Karpas-422 (cell line): ENCODE data around the gene SLC7A11. TPM values are rescaled to one million over a fixed set of nuclear protein-coding genes. Genes with fewer than 3 reads are reported as not detected.
A peak's percentile ranks its signal among the peaks of the same experiment; 100 is the strongest.

Source experiments
- DNase-seq: peaks from one replicate; pipeline ENCODE4 v3.0.0-alpha.2; 2015
- H2AFZ ChIP-seq: fragments of 200-600 bp; sonication (generic); 2 replicates; pipeline ENCODE4 v1.6.1; 2014; ENCODE audit warnings: antibody characterized with exemption, low read length, mixed read lengths
- H3K27ac ChIP-seq: fragments of 200-600 bp; sonication (generic); 2 replicates; pipeline ENCODE4 v1.5.1; 2014; ENCODE audit warnings: mild to moderate bottlenecking, low read length, moderate library complexity
- H3K27me3 ChIP-seq: fragments of 200-600 bp; sonication (generic); 2 replicates; pipeline ENCODE4 v1.6.1; 2014; ENCODE audit warnings: low read length, mixed read lengths
- H3K36me3 ChIP-seq: fragments of 200-600 bp; sonication (generic); 2 replicates; pipeline ENCODE4 v1.6.1; 2014; ENCODE audit warnings: low read length, mixed read lengths; ENCODE audit not compliant: insufficient read depth
- H3K4me1 ChIP-seq: fragments of 200-600 bp; sonication (generic); 2 replicates; pipeline ENCODE4 v1.6.1; 2014; ENCODE audit warnings: mild to moderate bottlenecking, low read length, mixed read lengths
- H3K4me2 ChIP-seq: fragments of 200-600 bp; sonication (generic); 2 replicates; pipeline ENCODE4 v1.6.1; 2014; ENCODE audit warnings: low read length, low read depth, mild to moderate bottlenecking; ENCODE audit not compliant: poor library complexity, severe bottlenecking
- H3K4me3 ChIP-seq: fragments of 200-600 bp; sonication (generic); 2 replicates; pipeline ENCODE4 v1.5.1; 2014; ENCODE audit warnings: mild to moderate bottlenecking, antibody characterized with exemption, low read length, mixed read lengths
- H3K79me2 ChIP-seq: fragments of 200-600 bp; sonication (generic); 2 replicates; pipeline ENCODE4 v1.6.1; 2014; ENCODE audit warnings: mild to moderate bottlenecking, low read length, mixed read lengths
- H3K9ac ChIP-seq: fragments of 200-600 bp; sonication (generic); 2 replicates; pipeline ENCODE4 v1.6.0; 2014; ENCODE audit warnings: low read length
- H3K9me2 ChIP-seq: fragments of 200-600 bp; sonication (generic), shearing (Covaris generic); replicated peaks from 2 replicates; pipeline ENCODE4 v1.6.0; 2014; ENCODE audit warnings: mild to moderate bottlenecking, low read length, moderate library complexity; ENCODE audit not compliant: insufficient read depth
- H3K9me3 ChIP-seq: fragments of 300-700, 200-600 bp; sonication (generic); 2 replicates; pipeline ENCODE4 v1.6.1; 2014; ENCODE audit warnings: low read length, mixed read lengths
- H4K20me1 ChIP-seq: fragments of 200-600 bp; sonication (generic); 2 replicates; pipeline ENCODE4 v1.6.1; 2014; ENCODE audit warnings: mild to moderate bottlenecking, antibody characterized with exemption, low read length, low read depth; ENCODE audit not compliant: insufficient read depth
- total RNA-seq: library from RNA; depleted of rRNA; stranded (reverse); fragments of >200 nt; shearing (Covaris generic); gene quantifications from 2 replicates; pipeline ENCODE4 v1.2.3, GENCODE V29; 2014; ENCODE audit warnings: low replicate concordance

Gene SLC7A11
- total RNA-seq, 1 experiment from 2014 or later, result 24.0 TPM

DNA sequence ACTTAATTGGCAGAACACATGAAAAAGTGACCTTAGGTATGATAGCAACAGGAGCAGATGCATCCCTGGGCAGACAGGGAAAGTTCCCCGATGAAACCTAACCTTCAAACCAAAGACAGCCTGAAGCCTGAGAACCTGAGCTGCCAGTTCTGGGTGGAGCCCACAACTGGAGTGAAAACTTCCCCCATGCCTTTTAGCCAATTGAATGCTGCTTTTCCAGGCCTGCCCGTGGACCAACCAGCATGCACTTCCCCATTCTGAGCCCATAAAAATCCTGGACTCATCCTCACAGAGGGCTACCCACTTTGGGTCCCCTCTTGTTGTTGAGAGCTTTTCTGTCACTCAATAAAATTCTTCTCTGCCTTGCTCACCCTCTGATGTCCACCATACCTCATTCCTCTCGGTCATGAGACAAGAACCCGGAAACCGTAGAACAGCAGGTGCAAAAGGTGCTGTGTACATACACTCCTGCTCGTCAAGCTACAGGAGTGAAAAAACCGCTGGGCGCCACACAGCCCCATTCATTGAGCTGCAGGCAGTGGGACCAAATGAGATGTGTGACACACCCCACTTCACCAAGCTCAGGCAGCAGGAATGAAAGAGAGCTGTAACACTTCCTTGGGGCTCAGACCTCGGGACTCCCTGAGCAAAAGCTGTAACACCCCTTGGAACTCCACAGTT lies 13.9 kb upstream of the SLC7A11 start:
- H3K4me3 ChIP-seq, result no peak overlapping the region
- no peak for DNase-seq
- no peaks in the 10 kb centered on the region for H3K9me3 ChIP-seq
- no peaks in the 10 kb centered on the region for H3K36me3 ChIP-seq
- H3K27me3 ChIP-seq, result no peaks in the 10 kb centered on the region
- no peak overlapping the region for H2AFZ ChIP-seq
- no peak overlapping the region for H3K27ac ChIP-seq
- H3K4me2 ChIP-seq, result no peak overlapping the region
- no peaks in the 10 kb centered on the region for H3K4me1 ChIP-seq
- H4K20me1 ChIP-seq, result no peaks in the 10 kb centered on the region
- H3K79me2 ChIP-seq, result no peaks in the 10 kb centered on the region
- no peaks in the 10 kb centered on the region for H3K9me2 ChIP-seq
- H3K9ac ChIP-seq, result no peak overlapping the region

DNA sequence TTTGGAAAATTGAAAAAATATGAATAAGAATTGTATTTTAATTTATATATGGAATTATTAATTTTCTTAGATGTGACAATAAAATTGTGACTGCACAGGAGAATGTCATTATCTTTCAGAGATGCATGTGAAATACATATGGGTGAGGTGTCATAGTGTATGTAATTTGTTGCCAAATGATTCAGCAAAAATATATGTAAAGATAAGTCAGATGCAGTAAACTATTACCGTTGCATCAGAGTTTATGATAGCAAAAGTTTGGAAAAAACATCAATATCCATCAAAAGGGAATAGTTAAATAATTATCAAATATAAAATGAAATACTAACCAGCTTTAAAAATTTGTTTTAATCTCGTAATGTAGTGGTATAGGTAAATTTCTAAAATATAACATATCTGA lies 10.4 kb upstream of the SLC7A11 start:
- no peak overlapping the region for H3K9ac ChIP-seq
- no peaks in the 10 kb centered on the region for H3K9me3 ChIP-seq

DNA sequence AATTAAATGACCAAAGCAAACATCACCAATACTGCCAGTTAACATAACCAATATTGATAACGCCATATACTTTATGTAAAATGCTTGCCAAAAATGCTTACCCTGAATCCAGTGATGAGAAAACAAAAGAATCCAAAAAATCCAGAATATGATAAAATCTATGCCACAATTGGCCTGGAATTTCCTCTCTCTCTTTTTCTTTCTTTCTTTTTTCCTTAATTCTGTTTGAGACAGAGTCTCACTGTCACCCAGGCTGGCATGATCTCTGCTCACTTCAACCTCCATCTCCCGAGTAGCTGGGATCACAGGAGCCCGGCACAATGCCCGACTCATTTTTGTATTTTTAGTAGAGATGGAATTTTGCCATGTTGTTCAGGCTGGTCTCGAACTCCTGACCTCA lies 9.8 kb upstream of the SLC7A11 start:
- H3K27me3 ChIP-seq, result no peaks in the 10 kb centered on the region
- H2AFZ ChIP-seq, result no peak overlapping the region
- H3K4me2 ChIP-seq, result no peak overlapping the region
- no peaks in the 10 kb centered on the region for H3K79me2 ChIP-seq
- no peaks in the 10 kb centered on the region for H4K20me1 ChIP-seq
- H3K9me3 ChIP-seq, result no peaks in the 10 kb centered on the region
- no peak overlapping the region for H3K9ac ChIP-seq
- no peaks in the 10 kb centered on the region for H3K4me1 ChIP-seq
- H3K4me3 ChIP-seq, result no peak overlapping the region
- DNase-seq, result no peak
- H3K36me3 ChIP-seq, result no peaks in the 10 kb centered on the region
- no peaks in the 10 kb centered on the region for H3K9me2 ChIP-seq
- H3K27ac ChIP-seq, result no peak overlapping the region

More for the DNA sequence above, 10.4 kb upstream of the SLC7A11 start:
- Histone ChIP-seq H3K9me2 (no peaks in the 10 kb centered on the region), H3K79me2 (no peaks in the 10 kb centered on the region), H3K27ac (no peak overlapping the region), H3K27me3 (no peaks in the 10 kb centered on the region), H3K4me1 (no peaks in the 10 kb centered on the region), H3K4me2 (no peak overlapping the region), H4K20me1 (no peaks in the 10 kb centered on the region), H3K4me3 (no peak overlapping the region), H2AFZ (no peak overlapping the region), H3K36me3 (no peaks in the 10 kb centered on the region)
- no peak for DNase-seq

DNA sequence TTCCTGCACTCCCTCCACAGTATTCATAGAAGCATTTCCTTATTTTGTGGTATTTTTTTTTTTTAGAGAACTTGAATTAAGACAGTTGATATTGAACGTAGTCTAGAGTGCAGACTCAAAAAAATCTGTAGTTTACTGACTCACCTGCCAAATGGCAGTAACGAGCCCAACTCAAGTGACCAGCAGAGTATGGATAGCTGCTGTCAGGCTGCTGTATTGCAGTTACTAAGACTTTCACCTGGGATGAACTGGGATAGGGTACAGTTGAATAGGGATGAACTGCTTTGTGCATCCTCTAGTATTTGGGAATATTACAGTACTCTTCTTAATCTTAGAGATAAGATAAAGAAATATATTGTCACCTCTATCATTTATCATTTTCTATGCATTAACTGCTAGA lies 7.0 kb upstream of the SLC7A11 start:
- no peak for DNase-seq
- Histone ChIP-seq H3K36me3 (no peaks in the 10 kb centered on the region), H3K9ac (no peak overlapping the region), H3K4me3 (no peak overlapping the region), H3K27ac (no peak overlapping the region), H4K20me1 (no peaks in the 10 kb centered on the region), H3K79me2 (no peaks in the 10 kb centered on the region), H3K4me1 (no peaks in the 10 kb centered on the region), H3K27me3 (no peaks in the 10 kb centered on the region), H2AFZ (no peak overlapping the region), H3K9me3 (no peaks in the 10 kb centered on the region), H3K9me2 (no peaks in the 10 kb centered on the region), H3K4me2 (no peak overlapping the region)

DNA sequence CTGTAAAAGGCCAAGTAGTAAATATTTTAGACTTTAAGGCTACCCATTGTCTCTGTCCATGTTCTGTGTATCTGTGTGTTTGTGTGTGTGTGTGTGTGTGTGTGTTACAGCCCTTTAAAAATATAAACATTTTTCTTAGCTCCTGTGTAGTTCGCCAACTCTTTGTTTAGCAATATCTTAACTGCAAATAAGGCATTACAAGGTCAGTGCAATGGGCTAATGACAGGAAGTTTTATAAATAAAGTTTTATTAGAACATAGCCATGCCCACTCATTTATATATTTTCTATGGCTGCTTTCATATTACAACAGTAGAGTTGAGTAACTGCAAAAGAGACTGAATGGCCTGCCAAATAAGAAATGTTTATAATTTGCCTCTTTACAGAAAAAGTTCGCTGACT lies 5.9 kb upstream of the SLC7A11 start:
- H3K4me2 ChIP-seq, result no peak overlapping the region
- no peak for DNase-seq
- peaks cover 3% of the 10 kb centered on the region for H3K4me1 ChIP-seq
- no peaks in the 10 kb centered on the region for H4K20me1 ChIP-seq
- H3K9ac ChIP-seq, result no peak overlapping the region
- H3K79me2 ChIP-seq, result no peaks in the 10 kb centered on the region
- no peak overlapping the region for H3K4me3 ChIP-seq
- H3K9me2 ChIP-seq, result no peaks in the 10 kb centered on the region
- no peaks in the 10 kb centered on the region for H3K27me3 ChIP-seq
- no peak overlapping the region for H3K27ac ChIP-seq
- H3K9me3 ChIP-seq, result no peaks in the 10 kb centered on the region
- no peaks in the 10 kb centered on the region for H3K36me3 ChIP-seq
- H2AFZ ChIP-seq, result peak overlapping the region; percentile 64; the same call in 1 of the 2 replicates

DNA sequence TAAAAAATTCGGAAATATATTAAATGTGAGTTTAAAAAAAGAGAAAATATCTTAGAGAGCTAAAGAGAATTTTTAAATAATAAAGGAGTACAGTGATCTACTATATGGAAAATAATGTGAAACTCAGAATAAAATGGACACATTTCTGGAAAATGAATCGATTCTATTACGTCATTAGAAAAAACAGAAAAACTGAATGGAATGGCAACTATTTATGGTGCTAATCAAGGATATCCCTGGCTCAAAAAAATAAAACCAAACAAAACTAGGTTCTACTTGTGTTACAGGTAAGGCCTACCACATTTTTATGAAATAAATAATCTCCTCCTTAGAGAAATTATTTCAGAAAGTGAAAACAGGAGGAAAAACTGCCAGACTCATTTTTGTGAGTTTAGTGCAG lies 5.5 kb upstream of the SLC7A11 start:
- no peaks in the 10 kb centered on the region for H3K9me3 ChIP-seq
- peak overlapping the region; percentile 64; the same call in 1 of the 2 replicates for H2AFZ ChIP-seq
- H3K9ac ChIP-seq, result no peak overlapping the region
- H3K27ac ChIP-seq, result no peak overlapping the region
- H3K4me1 ChIP-seq, result peaks cover 7% of the 10 kb centered on the region
- no peaks in the 10 kb centered on the region for H4K20me1 ChIP-seq
- no peak overlapping the region for H3K4me3 ChIP-seq
- H3K9me2 ChIP-seq, result no peaks in the 10 kb centered on the region
- H3K27me3 ChIP-seq, result no peaks in the 10 kb centered on the region
- H3K36me3 ChIP-seq, result no peaks in the 10 kb centered on the region
- no peak overlapping the region for H3K4me2 ChIP-seq
- no peaks in the 10 kb centered on the region for H3K79me2 ChIP-seq
- DNase-seq, result no peak

DNA sequence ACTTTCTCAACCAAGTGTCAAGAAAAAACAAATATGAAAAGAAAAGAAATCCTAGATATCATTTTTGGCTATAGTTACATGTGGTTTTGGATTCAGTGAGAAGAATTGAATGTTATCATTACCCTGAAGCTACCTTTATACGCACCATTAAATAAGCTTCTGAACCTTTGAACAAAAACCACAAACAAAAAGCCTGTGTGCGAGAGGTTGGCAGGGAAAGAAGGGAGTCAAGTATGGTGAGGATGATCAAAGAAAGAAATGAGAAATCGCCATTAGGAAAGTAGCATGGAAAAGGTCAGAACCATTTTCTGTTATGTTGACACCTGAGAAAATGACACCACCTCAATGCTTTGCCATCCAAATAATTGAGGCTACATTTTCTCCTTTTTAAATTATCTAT lies 1.2 kb upstream of the SLC7A11 start:
- no peak overlapping the region for H3K4me2 ChIP-seq

DNA sequence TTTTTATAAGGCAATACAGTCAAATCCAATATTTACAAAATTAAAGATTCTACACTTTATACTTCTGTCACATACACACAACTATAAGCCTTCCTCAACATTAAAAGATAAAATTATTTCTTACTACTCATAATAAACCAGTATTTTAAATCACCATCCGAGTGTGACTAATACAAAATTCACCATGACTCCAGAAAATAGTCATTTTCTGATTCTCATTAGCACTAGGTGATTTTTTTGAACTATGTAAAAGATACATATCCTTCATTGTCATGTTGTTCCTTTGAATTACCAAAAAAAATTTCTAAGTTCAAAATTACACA lies 646 bp upstream of the SLC7A11 start:
- DNase-seq, result no peak
- Histone ChIP-seq H3K9ac (peak overlapping the region; percentile 55), H3K79me2 (peaks cover 43% of the 10 kb centered on the region), H2AFZ (0 out of 2 replicates have a peak overlapping the region, but pooled peaks have one; percentile 35), H3K36me3 (no peaks in the 10 kb centered on the region), H3K9me3 (no peaks in the 10 kb centered on the region), H3K4me1 (peaks cover 47% of the 10 kb centered on the region), H3K4me3 (peak overlapping the region; percentile 53), H3K9me2 (no peaks in the 10 kb centered on the region), H3K27ac (peak overlapping the region; percentile 93), H3K4me2 (peak overlapping the region; percentile 79), H4K20me1 (no peaks in the 10 kb centered on the region), H3K27me3 (no peaks in the 10 kb centered on the region)

More for the DNA sequence above, 1.2 kb upstream of the SLC7A11 start:
- no peaks in the 10 kb centered on the region for H3K9me2 ChIP-seq
- no peaks in the 10 kb centered on the region for H3K9me3 ChIP-seq
- no peak overlapping the region for H3K4me3 ChIP-seq
- peaks cover 37% of the 10 kb centered on the region for H3K79me2 ChIP-seq
- peak overlapping the region; percentile 76; the same call in 1 of the 2 replicates for H2AFZ ChIP-seq
- H3K27me3 ChIP-seq, result no peaks in the 10 kb centered on the region
- DNase-seq, result no peak
- no peaks in the 10 kb centered on the region for H4K20me1 ChIP-seq
- peak overlapping the region; percentile 93 for H3K27ac ChIP-seq
- H3K36me3 ChIP-seq, result no peaks in the 10 kb centered on the region
- no peak overlapping the region for H3K9ac ChIP-seq
- peaks cover 42% of the 10 kb centered on the region for H3K4me1 ChIP-seq
